CD4-positive, alpha-beta T cell treated with Interleukin-17A for 1 hour (primary cell): Measurements from ENCODE around the gene TUBA1C.
"Not testable (repeated sequence)": the region's sequence is repeated elsewhere in the genome, so short reads cannot be mapped to it uniquely, and the experiment has no call there.

Source experiments
- DNase-seq: peaks from one replicate; pipeline ENCODE4 v3.0.0-alpha.2; 2020

The TUBA1C gene

GRCh38 chr12:49314811-49315210 lies 49.9 kb downstream of the TUBA1C start:
- DNase-seq, result no peak

- not testable (repeated sequence) for DNase-seq
These were observed 52.2 kb downstream of the TUBA1C start for GRCh38 chr12:49317118-49317517.

- DNase-seq, result not testable (repeated sequence)
These were observed 55.7 kb downstream of the TUBA1C start for GRCh38 chr12:49320411-49321103.

- no peak for DNase-seq
These were observed 57.5 kb downstream of the TUBA1C start for GRCh38 chr12:49322367-49322707.

GRCh38 chr12:49322708-49323523 lies 58.0 kb downstream of the TUBA1C start, which contains the start of gene TROAP:
Gene TROAP, plus strand, starts transcription at chr12:49323255. Its CDS starts 354 bp downstream, at chr12:49323609.
- peak; percentile 99 for DNase-seq

GRCh38 chr12:49323524-49324097 lies 58.7 kb downstream of the TUBA1C start:
- DNase-seq, result no peak
